CMK (cell line): ENCODE results near the gene TMEM212.

Source experiments
- DNase-seq: peaks from one replicate; pipeline ENCODE4 v3.0.0-alpha.2; 2010; ENCODE audit warnings: low read depth

Gene TMEM212

DNA sequence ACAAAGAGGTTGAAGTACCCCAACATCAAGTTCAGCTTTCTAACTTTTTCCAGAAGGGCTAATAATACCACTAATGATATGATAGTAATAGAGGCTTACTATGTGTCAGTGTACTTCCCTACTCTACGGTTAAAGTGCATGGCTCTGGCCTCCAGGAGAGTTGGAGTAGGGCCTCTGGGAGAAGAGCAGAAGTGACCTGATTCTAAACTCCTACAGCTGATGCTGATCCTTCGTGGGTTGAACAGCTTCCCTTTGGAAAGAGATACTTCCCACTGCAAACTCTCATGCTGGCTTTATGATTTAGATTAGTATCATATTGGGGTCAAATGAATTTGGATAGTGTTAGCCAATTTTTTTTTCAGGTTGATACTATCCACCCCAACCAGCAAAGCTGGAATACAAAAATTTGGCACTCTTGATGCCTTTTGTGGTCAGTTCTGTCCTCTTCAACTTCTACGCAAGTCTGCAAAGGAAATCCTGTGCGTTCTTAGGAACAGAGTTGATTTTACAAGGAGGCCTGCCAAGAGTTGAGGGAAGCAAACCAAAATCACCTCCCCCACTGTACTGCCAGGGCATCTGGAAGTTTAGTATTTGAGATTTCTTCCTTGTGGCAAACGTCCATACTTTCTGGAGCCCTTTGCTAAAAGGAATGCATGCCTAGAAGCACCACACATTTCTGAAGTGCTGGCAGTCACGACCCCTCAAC lies 17.8 kb downstream of the TMEM212 start:
- DNase-seq, result no peak

DNA sequence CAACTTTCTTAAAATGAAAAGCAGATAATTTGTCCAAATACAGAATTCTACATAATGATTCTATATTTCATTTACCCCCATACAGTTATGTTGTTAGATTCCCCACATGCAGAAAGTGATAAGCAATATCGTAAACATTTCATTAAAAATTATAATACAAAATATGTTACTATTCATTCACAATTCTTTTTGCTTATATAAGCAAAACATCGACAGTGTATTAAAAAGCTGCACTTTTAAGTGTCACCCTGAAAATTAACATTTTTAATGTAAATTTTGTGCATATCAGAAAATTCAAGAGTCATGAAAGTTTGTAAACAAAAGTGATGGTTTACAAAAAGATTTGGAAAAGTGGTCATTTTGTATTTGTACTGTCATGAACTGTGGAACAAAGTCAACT lies 19.2 kb downstream of the TMEM212 start:
- no peak for DNase-seq

DNA sequence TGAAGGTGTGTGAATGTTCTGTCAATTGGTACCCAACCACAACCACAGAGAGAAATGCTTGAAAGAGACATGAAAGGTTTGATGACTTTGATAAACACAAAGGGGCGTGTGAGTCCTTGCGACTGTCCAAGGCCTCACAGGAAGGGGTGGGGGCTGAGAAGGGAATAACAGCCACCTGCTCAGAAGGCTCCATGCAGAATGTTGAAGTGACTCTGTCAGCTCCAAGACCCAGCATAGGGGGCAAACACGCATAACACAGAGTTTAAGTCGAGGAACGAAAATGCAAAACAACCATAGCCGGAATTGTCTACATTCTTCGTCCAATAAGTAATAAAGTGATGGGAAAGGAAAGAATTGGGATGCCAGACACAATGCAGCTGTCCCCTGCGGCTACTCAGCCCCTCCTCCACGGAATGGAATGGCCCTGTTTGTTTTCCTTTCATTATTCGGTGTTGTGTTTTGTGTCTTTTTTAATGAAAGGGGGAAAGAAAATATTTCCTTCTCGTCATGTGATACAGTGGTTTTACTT lies 19.9 kb downstream of the TMEM212 start:
- no peak for DNase-seq

DNA sequence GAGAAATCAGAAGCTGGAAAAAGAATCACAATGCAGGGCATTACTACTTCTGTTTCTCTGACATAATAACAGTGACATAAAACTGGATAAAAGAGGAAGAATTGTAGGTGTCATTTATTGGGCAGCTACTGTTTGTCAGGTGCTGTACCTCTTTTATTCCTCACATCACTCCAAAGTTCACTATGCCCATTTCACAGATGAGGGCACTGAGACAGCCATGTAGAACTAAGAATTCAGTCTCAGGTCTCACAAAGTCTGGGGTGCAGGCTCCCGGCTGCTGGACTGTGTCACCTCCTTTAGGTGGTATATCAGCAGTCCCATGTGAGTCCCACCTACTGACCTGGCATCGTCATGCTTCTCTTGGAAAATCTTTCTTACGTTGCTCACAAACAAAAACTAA lies 20.8 kb downstream of the TMEM212 start:
- DNase-seq, result no peak

DNA sequence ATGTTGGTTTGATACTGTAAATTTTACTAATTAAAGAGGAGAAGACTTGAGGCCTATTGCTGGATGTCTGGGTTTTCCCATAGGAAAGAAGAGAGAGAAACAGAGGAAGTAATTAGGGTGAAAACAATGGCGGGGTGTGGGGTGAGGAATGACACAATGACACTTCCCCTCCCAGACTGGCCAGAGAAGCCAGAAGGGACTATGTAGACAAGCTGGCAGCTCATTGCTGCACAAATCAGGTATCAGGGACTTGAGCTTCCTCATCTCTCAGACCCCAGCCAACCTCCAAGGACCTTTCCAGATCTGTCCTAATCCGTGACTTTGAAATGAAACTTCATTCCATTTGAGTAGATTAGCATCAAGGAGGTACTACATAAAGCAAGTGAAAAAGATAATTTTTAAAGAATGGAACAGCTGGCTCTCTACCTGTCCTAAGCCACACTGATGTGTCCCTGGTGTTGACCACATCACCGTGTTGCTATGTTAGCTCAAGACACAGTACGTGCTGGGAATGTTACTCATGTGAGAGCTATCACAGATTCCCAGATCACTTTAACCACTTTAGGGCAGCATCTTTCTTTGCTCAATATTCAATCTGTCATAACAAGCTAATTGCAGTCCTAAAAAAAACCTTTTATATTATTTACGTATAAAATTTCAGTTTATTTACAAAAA lies 22.2 kb downstream of the TMEM212 start:
- no peak for DNase-seq

DNA sequence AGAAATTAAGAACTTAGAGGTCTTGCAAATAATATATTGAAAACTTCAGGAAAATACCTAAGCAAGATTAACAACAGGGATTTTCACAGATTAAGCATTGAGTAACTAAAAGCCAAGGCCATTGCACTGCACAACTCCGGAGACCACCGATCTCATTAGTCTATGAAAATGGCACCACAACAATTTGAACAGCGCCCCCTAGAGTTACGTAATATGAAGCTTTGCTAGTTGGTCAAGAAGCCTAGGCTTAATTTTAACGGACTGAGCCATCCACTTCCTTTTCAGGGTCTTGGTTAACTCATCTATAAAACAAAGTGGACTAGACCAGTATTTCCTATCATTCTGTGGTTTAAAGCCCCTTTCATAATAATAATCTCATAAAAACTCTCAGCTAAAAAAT lies 24.8 kb downstream of the TMEM212 start:
- peak; percentile 37 for DNase-seq

DNA sequence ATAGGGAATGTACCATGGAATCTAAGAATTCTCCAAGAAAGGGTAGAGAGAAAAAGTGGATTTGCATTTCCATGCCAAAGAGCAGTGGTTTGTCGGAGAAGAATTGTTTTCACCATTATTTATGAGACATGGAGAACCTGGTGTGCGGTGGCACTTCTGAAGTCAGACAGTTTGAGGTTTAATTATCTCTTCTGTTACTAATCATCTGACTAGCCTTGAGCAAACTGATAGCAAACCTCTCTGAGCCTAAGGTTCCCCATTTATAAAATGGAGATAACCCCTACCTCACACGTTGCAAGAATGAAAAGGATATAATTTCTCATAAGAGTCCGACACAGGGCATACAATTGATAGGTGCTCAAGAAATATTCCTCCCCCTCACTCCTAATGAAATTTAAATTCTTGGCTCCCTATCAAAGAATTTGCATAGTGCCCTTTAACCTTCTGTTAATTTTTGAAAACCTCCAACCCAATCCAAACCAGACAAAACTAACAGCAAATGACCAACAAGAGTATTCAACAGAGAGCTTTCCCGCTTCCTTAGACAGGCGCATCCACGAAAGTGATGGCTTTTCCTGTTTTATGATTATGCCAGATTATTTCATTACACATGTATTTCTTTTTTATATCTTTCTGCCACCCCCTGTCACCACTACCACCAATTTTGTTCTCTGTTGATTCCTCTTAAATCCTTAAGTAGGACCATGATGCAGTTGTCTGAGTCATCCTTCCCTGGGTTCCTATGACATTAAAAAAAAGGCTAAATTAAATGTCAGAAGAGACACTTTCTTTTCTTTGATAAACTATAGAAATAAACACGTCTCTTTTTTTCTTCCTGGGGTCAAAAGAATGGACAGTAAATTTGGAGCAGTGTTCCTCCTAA lies 28.5 kb downstream of the TMEM212 start:
- no peak for DNase-seq

DNA sequence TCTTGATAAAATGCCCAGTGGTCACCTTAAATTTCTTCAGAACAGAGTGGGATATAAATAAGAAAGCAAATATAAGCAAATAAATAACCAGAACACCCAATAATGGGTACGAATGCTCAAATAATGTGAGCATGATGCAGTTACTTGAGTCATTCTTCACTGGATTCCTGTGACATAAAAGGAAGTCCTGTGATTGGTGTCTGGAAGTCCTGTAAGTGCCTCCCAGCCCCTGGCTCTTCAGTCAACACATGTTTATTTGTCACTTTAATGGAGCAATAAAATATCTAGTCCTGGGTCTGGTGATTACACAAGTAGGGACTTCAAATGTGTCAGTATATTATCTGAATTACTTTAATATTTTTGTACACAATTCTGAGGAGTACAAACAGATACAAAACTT lies 30.4 kb downstream of the TMEM212 start:
- DNase-seq, result no peak

DNA sequence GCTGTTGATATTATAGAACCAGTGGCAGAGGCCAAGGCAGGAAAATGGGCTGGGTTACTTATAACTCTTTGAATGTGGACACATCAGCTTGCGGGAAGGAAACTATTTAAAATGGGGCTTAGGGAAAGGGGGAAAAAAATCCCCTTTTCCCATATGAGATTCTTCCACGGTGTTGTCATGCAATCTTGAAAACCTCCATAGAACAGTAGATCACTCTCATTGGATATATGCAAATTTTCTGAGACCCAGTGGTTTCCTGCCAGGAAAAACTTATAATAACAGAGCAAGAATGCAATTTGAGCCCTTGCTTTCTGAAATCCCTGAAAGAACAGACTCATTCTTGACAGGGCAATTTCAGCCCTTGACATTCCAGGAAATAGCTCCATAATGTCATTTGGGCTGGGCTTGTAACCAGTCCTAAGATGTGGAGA lies 31.1 kb downstream of the TMEM212 start:
- no peak for DNase-seq

DNA sequence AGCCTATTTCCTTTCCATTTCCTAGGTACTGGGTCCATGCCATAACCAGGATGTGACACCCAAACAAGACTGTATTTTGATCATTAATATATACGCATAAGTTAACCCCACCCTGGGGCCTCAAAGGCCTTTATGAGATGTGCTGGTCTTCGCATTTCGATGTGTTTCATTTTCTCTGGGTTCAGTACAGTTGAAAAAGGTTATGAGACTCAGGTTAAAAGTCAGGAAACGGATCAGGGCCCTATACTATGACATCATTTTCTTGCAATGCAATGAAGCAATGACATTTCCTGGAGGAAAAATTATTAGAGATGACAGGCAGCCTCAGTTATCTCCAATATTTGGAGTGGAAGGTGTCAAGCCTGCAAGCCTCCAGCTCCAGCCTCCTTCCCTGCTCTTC lies 31.7 kb downstream of the TMEM212 start:
- no peak for DNase-seq

DNA sequence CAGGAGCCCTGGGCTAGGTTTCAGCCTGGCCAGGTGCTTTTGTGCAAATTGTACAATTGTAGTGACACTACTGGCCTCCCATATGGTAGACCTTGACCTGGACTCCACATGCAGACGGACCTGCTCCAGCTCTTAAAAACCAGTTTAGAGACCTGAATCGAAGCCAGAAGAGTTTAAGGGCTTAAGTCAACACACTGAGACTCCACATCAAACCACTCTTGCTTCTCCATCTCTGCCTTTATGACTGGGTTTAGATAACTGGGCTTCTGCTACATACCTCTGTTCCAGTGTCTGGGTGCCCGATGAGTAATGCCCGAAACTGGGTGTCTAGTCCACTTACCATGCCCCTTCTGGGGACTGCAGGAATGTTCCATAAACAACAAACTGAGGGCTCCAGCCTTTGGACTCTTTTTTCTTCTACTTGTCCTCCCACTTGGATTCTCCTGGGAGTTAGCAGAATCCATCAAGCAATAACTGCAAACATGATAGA lies 32.8 kb downstream of the TMEM212 start:
- no peak for DNase-seq

DNA sequence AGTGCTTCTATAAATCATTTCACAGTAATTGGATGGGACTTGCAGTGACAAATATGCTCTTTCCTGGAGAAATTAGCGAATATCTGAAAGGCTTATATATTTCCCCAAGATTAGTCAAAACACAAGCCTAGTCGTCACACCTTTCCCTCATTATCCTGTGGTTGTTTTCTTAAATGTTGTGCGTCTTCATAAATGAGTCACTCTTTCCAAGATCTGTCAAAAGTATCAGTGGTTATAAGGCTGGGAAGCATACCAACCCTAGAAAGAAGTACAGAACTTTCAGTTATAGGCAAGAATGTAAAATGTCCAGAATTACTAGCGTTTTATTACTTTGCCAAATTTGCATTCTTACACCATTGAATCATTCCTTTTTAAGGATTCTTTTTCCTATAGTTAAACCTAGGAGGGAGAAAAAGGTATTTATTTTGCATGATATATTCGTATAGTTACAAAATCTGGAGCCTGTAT lies 33.6 kb downstream of the TMEM212 start:
- no peak for DNase-seq

DNA sequence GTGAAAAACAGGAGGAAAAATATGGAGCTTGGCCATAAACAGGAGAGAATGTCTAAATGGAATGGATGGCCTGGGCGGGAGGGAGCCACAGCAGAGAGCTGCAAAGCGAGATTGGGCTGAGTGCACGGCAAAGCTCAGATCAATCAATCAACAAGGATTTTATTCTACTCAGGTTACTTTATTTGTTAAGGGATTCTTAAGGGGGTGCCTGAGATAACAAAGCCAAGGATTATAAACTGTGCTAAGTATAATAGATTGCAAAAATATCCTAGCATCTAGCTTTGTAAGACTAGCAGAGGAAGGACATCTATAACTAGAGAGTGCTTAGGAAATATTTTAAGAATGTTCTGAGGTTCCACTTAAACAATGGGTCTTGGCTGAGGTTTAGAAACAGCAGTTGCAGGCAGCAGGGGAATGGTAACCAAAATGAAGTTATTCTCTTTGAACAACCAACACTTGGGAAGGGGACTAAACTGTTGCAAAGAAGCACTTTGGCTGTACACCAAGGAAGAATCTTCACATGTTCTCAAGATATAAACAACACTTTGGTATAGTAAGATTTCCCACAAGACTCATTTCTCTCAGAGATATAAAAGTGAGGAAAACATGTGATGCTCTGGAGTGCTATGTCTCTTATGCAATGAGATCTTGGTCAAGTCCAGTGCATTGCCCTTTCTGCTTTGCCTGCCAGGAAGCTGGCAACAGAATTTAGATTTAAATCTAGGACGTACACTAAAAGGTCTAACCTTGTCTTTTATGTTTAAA lies 35.5 kb downstream of the TMEM212 start:
- DNase-seq, result no peak

DNA sequence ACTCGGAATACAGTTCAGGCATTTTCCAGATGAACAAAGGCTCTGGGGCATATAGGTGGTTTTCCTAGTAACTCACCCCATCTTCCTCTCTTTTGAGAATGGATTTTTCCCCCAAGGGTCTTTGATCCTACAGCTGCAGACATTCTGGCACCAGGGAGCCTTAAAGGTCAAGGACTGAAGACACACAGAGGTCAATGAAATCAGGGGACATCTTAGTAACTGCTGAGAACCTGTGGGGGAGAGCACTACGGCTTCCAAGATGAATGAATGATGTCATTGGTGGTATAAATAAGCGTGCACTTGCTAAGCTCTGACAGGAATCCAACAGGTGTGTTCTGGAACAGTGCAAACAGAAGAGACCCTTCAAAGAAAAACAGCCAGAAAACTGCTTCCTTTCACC lies 36.3 kb downstream of the TMEM212 start:
- DNase-seq, result no peak

DNA sequence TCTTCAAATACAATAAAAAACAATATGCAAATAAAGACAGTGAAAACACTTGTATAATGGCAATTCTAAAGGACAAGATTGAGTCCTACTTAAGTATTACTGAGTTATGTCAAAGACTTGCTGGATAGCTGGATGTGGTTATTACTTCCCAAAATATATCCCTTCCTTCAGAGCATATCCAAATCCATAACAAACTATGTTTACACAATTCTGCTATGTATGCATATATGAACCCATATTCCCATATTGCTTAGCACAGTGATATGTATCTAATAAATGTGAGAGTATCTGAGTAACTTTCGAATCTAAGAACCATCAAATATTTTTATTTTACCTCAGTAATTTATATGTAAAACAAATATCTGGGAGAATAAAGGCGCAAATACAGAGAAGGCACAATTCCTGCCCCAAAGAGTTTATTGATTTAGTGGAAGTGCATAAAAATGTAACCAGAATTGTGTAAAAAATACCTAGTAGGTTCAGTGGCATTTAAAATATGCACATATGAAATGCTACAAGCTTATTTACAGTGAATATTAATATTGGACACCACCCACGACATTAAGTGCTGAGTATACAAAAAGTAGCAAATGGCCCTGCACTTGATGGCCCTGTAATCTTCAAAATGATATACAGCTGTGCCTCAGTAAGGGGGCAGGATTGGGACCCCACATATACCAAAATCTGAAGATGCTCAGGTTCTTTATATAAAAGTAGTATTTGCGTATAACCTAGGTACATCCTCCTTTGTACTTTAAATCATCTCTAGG lies 37.1 kb downstream of the TMEM212 start:
- DNase-seq, result no peak

DNA sequence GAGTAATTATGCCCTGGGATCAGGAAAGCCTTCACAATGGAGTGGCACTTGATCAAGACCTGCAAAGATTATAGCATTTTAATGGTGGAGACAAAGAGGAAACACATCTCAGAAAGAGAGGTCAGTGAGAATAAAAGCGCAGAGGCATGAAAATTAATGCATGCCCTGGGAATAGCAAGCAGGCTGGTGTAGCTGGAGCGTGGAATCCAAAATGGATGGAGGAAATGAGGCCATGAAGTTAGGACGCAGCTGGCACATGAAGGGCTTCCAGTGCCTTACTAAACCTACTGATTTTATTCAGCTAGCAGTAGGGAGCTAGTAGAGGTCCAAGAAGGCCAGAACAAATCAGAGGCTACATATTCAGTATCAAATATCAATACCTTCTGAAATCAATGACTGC lies 38.1 kb downstream of the TMEM212 start:
- DNase-seq, result no peak

DNA sequence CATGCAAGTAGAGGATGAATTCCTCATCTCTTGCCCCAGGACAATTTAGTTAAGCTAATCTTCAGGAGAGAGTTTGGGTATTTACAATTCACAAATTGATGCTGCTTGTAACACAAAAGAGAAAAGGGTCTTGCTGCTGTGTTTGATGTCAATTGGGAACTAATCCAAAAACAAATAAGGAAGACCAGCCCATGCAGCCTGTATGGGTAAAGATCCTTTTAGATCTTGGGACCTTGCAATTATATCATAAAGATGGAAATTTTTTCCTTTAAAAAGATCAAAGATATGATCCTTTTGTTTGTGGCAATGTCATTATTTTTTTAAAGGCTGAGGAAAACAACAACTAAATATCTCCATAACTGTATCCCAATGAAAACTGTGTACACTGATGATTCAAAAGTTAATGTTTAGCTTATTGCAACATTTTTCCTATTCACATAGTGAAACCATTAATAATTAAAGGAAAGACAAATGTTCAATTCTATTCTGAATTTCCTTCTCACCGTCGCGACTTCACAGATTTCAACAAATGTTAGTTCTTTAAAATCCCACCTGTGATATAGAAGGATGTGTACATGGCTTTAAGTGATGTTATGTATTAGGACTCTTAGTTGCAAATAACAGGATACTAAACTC lies 40.2 kb downstream of the TMEM212 start:
- DNase-seq, result no peak

DNA sequence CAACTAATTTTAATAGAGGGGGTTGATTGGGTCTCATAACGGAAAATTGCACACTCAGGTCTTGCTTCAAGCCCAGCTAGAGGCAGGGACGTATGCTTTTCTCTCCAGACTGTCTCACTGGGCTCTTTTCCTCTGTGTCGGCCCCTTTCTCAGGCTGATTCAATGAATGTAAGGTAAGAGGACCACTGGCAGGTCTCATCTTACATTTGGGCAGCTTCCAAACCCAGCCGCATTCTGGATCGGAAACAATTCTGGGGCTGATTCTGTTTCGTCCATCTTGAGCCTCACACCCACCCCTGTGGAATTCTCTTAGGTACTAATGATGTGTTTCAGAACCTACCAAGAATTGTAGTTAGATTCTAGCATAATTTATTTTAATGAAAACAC lies 40.7 kb downstream of the TMEM212 start:
- no peak for DNase-seq

DNA sequence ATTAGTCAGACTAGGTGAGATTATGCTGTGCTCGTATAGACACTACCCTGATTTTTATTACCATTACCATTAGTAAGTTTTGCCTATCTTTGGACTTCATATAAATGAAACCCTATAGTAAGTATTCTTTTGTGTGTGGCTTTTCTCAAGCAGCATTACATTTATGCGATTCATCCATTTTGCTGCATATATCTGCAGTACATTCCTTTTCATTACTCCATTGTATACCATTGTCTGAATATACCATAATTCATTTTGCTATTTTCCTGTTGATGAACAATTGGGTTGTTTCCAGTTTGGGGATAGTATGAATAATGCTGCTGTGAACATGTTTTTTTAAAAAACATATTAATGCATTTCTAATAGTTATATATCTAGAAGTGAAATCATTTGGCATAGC lies 45.3 kb downstream of the TMEM212 start:
- DNase-seq, result no peak

DNA sequence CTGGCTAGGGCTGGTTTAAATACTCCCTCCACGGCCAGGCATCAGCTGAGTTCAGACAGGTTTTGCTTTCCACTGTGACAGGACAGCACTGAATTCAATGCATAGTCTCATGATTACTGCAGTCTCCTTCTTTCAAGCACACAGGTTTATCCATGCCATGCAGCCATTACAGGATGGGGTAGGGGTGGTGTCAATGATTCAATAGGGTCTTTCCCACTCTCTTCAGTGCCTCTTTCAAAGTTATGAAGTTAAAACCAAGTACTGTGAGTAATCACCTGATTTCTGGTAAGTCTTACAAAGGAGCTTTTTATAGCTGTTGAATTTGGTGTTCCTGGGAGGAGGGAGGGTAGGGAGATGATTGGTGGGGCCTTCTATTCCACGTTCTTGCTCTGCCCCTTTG lies 47.2 kb downstream of the TMEM212 start:
- no peak for DNase-seq
